ENCODE results near the gene ACSL6. TPM values are rescaled to one million over a fixed set of nuclear protein-coding genes. Genes with fewer than 3 reads are reported as not detected.

Gene ACSL6
- total and polyA plus RNA-seq, 10 of the 15 experiments (the other 5 are each of a cell fraction or from before 2014, with no cell fraction given), result 0.06 to 0.53 TPM; not detected in 8

- Histone ChIP-seq H4K20me1 (ENCODE audit: control insufficient read depth, insufficient read depth) (no peaks in the 10 kb centered on the region), H3K27ac (ENCODE audit: control insufficient read depth, insufficient read depth) (no peak overlapping the region), H3K36me3 (ENCODE audit: control insufficient read depth in 2 of 2, insufficient read depth in 2 of 2, low read length in 1 of 2) (no peaks in the 10 kb centered on the region), H3K4me3 (no peak overlapping the region), H3K9me3 (replicated peaks; ENCODE audit: control insufficient read depth, insufficient read depth, low read length) (no peaks in the 10 kb centered on the region), H3K79me2 (ENCODE audit: control insufficient read depth, insufficient read depth, low read length) (no peaks in the 10 kb centered on the region), H3K4me1 (ENCODE audit: control insufficient read depth, insufficient read depth, low read length) (no peaks in the 10 kb centered on the region), H2AFZ (ENCODE audit: control insufficient read depth, low read depth, low read length) (no peak overlapping the region), H3K4me2 (ENCODE audit: control insufficient read depth, insufficient read depth) (no peak overlapping the region), H3K27me3 (replicated peaks in 1 of 2; ENCODE audit: control insufficient read depth in 2 of 2, insufficient read depth in 2 of 2, low read length in 1 of 2) (peaks cover 0 to 2% of the 10 kb centered on the region in 2 experiments; a peak in 1 of 4 replicates), H3K9ac (ENCODE audit: control insufficient read depth, insufficient read depth, low read length) (no peak overlapping the region)
- WGBS (ENCODE audit: insufficient coverage, insufficient replicate concordance, low lambda C conversion rate, missing lambda C conversion rate), result 61% methylated on average over 7 of the region's 7 CpGs
- no peak for DNase-seq (ENCODE audit: low read depth, low spot score)
- ATAC-seq, result no peak
- POLR2A ChIA-PET, result no interaction called here
- TF ChIP-seq KAT2A (conservative IDR thresholded peaks at IDR 0.05; ENCODE audit: control insufficient read depth, low read depth, low read length) (no peak), POLR2A (IDR thresholded peaks at IDR 0.05; ENCODE audit: low read depth, low read length) (no peak)
- TF ChIP-seq, protein P1, sequence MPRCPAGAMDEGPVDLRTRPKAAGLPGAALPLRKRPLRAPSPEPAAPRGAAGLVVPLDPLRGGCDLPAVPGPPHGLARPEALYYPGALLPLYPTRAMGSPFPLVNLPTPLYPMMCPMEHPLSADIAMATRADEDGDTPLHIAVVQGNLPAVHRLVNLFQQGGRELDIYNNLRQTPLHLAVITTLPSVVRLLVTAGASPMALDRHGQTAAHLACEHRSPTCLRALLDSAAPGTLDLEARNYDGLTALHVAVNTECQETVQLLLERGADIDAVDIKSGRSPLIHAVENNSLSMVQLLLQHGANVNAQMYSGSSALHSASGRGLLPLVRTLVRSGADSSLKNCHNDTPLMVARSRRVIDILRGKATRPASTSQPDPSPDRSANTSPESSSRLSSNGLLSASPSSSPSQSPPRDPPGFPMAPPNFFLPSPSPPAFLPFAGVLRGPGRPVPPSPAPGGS (IDR thresholded peaks at IDR 0.05; ENCODE audit: borderline replicate concordance, insufficient read depth, low read depth, low read length, poor library complexity, severe bottlenecking), result no peak
- BruUV-seq (replicated peaks), result no TSS peak
- CTCF ChIA-PET, result no interaction called here
- in situ Hi-C loops (cut with MboI), result no loop called here
- intact Hi-C loops (cut with micrococcal nuclease; ENCODE audit: unreplicated experiment), result no loop called here
- FAIRE-seq, result no peak
- SMC1A ChIA-PET (ENCODE audit: uncharacterized antibody, unreplicated experiment), result interaction anchor here (0.7 kb wide), 1 partner anchor 1634 kb away, joined by 3 read pairs; no protein-coding TSS in a partner anchor
- RAD21 ChIA-PET (ENCODE audit: unreplicated experiment), result no interaction called here
Observed at GRCh38 chr5:131994533-131995226, 16.8 kb downstream of the ACSL6 start.

- no peaks in the 10 kb centered on the region for H3K4me1 ChIP-seq (ENCODE audit: control insufficient read depth, insufficient read depth, low read length)
- no peak overlapping the region for H3K9ac ChIP-seq (ENCODE audit: control insufficient read depth, insufficient read depth, low read length)
- in situ Hi-C loops (cut with MboI) (no loop called here), intact Hi-C loops (cut with micrococcal nuclease; ENCODE audit: unreplicated experiment) (no loop called here)
- RAD21 ChIA-PET (ENCODE audit: unreplicated experiment), result no interaction called here
- 38% methylated on average over 7 of the region's 7 CpGs for WGBS (ENCODE audit: insufficient coverage, insufficient replicate concordance, low lambda C conversion rate, missing lambda C conversion rate)
- no TSS peak for BruUV-seq (replicated peaks)
- no peak overlapping the region for H3K27ac ChIP-seq (ENCODE audit: control insufficient read depth, insufficient read depth)
- POLR2A ChIA-PET, result no interaction called here
- SMC1A ChIA-PET (ENCODE audit: uncharacterized antibody, unreplicated experiment), result interaction anchor here (0.7 kb wide), 1 partner anchor 1634 kb away, joined by 3 read pairs; no protein-coding TSS in a partner anchor
- H3K27me3 ChIP-seq (replicated peaks in 1 of 2; ENCODE audit: control insufficient read depth in 2 of 2, insufficient read depth in 2 of 2, low read length in 1 of 2), result peaks cover 0 to 2% of the 10 kb centered on the region in 2 experiments; a peak in 1 of 4 replicates
- no peaks in the 10 kb centered on the region for H3K79me2 ChIP-seq (ENCODE audit: control insufficient read depth, insufficient read depth, low read length)
- H3K36me3 ChIP-seq (ENCODE audit: control insufficient read depth in 2 of 2, insufficient read depth in 2 of 2, low read length in 1 of 2), result no peaks in the 10 kb centered on the region
- H4K20me1 ChIP-seq (ENCODE audit: control insufficient read depth, insufficient read depth), result no peaks in the 10 kb centered on the region
- H3K9me3 ChIP-seq (replicated peaks; ENCODE audit: control insufficient read depth, insufficient read depth, low read length), result no peaks in the 10 kb centered on the region
- CTCF ChIA-PET, result interaction anchor here (1.3 kb wide), 1 partner anchor 11 kb away, joined by 3 read pairs; no protein-coding TSS in a partner anchor
- no peak overlapping the region for H2AFZ ChIP-seq (ENCODE audit: control insufficient read depth, low read depth, low read length)
- FAIRE-seq (no peak), DNase-seq (ENCODE audit: low read depth, low spot score) (no peak), ATAC-seq (no peak)
- no peak overlapping the region for H3K4me3 ChIP-seq
- no peak overlapping the region for H3K4me2 ChIP-seq (ENCODE audit: control insufficient read depth, insufficient read depth)
- TF ChIP-seq ESRRA (IDR thresholded peaks at IDR 0.05; ENCODE audit: low read length), result no peak
- TF ChIP-seq KAT2A (conservative IDR thresholded peaks at IDR 0.05; ENCODE audit: control insufficient read depth, low read depth, low read length), result no peak
- TF ChIP-seq, protein P2, sequence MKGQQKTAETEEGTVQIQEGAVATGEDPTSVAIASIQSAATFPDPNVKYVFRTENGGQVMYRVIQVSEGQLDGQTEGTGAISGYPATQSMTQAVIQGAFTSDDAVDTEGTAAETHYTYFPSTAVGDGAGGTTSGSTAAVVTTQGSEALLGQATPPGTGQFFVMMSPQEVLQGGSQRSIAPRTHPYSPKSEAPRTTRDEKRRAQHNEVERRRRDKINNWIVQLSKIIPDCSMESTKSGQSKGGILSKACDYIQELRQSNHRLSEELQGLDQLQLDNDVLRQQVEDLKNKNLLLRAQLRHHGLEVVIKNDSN (IDR thresholded peaks at IDR 0.05; ENCODE audit: borderline replicate concordance, extremely low read length, insufficient read depth, low read depth, low read length), result no peak
- no peak for TF ChIP-seq IKZF2 (IDR thresholded peaks at IDR 0.05)
- TF ChIP-seq PML (IDR thresholded peaks at IDR 0.05; ENCODE audit: low read length), result no peak
- TF ChIP-seq RAD21 (IDR thresholded peaks at IDR 0.05; ENCODE audit: insufficient read depth, low read depth, low read length), result no peak
- TF ChIP-seq, protein P3, sequence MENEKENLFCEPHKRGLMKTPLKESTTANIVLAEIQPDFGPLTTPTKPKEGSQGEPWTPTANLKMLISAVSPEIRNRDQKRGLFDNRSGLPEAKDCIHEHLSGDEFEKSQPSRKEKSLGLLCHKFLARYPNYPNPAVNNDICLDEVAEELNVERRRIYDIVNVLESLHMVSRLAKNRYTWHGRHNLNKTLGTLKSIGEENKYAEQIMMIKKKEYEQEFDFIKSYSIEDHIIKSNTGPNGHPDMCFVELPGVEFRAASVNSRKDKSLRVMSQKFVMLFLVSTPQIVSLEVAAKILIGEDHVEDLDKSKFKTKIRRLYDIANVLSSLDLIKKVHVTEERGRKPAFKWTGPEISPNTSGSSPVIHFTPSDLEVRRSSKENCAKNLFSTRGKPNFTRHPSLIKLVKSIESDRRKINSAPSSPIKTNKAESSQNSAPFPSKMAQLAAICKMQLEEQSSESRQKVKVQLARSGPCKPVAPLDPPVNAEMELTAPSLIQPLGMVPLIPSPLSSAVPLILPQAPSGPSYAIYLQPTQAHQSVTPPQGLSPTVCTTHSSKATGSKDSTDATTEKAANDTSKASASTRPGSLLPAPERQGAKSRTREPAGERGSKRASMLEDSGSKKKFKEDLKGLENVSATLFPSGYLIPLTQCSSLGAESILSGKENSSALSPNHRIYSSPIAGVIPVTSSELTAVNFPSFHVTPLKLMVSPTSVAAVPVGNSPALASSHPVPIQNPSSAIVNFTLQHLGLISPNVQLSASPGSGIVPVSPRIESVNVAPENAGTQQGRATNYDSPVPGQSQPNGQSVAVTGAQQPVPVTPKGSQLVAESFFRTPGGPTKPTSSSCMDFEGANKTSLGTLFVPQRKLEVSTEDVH (IDR thresholded peaks at IDR 0.05; ENCODE audit: low read depth, partially characterized antibody), result no peak
- no peak for TF ChIP-seq TCF12 (IDR thresholded peaks at IDR 0.05; ENCODE audit: low read depth, low read length)
Observed at GRCh38 chr5:131994090-131994489, 17.4 kb downstream of the ACSL6 start.
